Cortex of kidney (tissue), 1 donor: ENCODE results near the gene DNAJC8.

ENCODE experiments used
- DNase-seq: peaks from one replicate; lab custom pipeline; 2025; lab: John Stamatoyannopoulos, UW

DNAJC8 gene

DNA sequence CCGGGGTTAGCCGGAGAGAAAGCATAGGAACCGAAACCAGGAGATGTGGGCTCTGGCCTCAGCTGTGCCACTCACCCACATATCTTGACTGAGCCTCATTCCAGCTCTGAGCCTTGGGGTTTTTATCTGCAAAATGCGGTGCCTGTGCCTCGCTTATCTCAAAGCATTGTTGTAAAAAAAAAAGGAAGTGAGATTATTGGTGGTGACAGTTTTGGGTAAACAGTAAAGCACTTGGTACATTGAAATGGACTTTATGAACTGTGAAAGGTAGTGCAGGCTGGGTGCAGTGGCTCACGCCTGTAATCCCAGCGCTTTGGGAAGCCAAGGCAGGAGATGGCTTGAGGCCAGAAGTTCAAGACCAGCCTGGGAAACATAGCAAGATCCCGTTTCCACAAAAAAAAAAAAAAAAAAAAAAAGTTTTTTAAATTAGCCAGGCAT lies 60.1 kb downstream of the DNAJC8 start:
- no peak for DNase-seq

- DNase-seq = no peak
Observed at GRCh38 chr1:28171246-28171645, 61.6 kb downstream of the DNAJC8 start.

DNA sequence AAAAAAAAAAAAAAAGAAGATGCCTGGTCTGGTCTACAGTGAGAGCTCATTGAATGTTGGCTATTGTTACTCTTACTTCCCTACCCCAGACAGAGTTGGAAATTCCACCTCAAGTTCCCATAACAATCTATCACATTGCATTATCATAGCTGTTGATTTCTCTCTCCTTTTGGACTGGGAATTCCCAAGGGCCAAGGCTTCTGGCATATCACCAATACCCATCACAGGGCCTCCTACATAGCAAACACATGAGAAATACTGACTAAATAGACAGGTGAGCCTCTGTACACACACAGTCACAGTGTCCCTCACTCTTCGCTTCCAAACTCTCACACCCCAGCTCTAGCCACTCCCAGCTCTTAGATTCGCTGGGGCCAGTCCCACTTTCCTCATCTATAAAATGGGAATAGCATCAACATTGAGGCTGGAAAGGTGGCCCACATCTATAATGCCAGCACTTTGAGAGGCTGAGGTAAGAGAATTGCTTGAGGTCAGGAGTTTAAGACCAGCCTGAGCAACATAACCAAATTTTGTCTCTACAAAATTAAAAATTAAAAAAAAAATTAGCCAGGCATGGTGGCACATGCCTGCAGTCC lies 62.7 kb downstream of the DNAJC8 start:
- DNase-seq = no peak

- no peak for DNase-seq
Observed at GRCh38 chr1:28163496-28164161, 69.2 kb downstream of the DNAJC8 start.

DNA sequence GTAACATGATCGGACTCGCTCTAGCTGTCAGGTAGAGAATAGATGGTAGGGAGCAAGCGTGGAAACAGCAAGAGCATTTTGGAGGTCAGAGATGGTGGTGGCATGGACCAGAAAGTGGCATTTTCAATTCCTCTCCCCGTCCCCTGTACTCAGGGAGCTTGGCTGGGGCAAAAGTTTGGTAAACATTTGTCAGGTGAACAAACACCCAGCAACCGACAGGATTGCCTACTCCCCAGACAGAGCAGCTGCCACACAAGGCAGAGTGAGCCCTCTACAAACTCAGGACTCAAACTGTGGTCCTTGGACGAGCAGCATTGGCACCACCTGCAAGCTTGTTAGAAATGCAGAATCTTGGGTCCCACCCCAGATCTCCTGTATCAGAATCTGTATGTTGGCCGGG lies 70.7 kb downstream of the DNAJC8 start:
- no peak for DNase-seq

GRCh38 chr1:28161751-28162150 lies 71.1 kb downstream of the DNAJC8 start:
- DNase-seq = no peak

DNA sequence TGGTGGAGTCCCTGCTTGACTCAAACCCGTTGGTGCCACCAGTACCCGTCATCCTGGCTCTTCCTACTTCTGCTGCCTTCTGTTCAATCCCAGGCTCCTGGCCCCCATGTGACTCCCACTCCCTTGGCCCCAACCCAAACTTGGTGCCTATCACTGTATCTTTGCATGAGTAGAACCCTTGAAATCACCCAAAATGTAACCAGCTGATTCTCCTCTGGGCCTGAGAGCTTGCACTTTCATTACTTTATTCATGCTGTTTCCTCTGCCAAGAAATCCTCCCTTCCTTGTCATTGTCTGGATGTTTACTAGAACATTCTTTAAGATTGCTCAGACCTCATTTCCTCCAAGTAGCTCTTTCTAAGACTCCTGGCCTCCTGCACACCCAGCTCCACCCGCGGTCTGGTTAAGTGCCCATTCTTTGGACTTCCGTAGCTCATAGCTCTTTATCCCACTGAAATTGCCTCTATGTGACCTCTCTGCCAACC lies 72.0 kb downstream of the DNAJC8 start:
- no peak for DNase-seq

DNA sequence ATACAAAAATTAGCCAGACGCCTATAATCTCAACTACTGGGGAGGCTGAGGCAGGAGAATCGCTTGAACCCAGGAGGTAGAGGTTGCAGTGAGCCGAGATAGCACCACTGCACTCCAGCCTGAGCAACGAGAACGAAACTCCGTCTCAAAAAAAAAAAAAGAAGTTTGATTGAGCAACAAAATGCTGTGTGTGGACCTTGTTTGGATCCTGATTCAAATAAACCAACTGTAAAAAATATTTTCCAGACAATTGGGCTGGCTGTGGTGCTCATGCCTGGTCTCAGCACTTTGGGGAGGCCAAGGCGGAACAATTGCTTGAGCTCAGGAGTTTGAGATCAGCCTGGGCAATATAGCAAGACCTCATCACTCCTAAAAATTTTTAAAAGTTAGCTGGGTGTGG lies 73.1 kb downstream of the DNAJC8 start:
- DNase-seq = no peak

DNA sequence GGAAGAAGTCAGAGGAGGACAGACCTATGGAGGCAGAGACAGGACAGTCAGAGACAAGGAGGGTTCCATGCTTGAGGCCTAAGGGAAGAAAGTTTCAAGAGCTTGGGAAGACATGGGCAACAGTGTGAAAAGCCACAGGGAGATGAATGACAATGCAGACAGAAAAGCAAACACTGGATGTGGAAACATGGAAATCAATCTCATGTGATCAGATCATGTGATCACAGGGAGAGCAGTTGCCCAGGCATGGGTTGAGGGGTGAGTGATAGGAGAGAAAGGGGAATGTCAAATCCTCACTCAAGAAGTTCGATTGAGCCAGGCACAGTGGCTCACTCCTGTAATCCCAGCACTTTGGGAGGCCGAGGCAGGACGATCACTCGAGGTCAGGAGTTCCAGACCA lies 73.6 kb downstream of the DNAJC8 start:
- DNase-seq = no peak

- DNase-seq = no peak
Observed at GRCh38 chr1:28157894-28158293, 74.9 kb downstream of the DNAJC8 start.

DNA sequence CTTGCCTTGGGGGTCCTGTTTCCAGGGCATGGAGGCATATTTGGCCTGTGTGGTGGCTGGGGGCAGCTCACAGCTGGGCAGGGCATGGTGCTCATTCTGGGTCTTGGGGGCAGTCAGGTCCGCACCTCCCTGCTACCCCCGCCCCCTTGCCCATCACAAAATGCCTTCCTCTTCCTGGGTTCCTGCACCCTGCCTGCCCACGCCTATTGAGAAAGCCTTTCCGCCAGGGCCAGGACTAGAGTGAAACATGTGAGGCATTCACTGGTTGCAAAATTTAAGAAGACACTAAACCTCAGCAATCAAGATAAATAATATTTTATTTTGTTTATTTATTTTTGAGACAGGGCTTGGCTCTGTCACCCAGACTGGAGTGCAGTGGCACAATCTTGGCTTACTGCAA lies 76.0 kb downstream of the DNAJC8 start:
- no peak for DNase-seq

- no peak for DNase-seq
Observed at GRCh38 chr1:28155628-28156027, 77.2 kb downstream of the DNAJC8 start.

DNA sequence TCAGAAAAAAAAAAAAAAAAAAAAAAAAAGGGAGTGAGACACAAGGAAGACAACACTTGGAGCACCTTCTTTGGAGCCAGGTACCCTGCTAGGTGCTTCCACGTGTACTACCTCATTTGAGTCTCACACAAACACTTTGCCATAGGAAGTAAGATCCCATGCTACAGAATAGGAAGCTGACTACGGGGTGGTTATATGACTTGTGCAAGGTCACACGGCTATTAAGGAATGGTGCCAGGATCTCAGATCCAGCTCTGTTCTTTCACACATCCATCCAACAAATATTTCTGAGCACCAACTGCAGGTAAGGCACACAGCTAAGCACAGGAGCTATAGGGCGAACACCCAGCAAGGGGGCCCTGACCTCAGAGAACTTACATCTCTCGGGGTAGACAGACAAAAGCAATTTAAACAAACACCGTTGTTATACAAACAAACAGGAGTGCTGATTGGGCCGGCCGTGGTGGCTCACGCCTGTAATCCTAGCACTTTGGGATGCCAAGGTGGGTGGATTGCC lies 78.7 kb downstream of the DNAJC8 start:
- DNase-seq = no peak
